ENCODE results near the gene TNFAIP1.
"Not testable (repeated sequence)": the region's sequence is repeated elsewhere in the genome, so short reads cannot be mapped to it uniquely, and the experiment has no call there.

The TNFAIP1 gene

GRCh38 chr17:28325211-28325610 is 10.3 kb upstream of the TNFAIP1 start:
- no peak for DNase-seq

GRCh38 chr17:28326114-28326513 is 9.4 kb upstream of the TNFAIP1 start:
- DNase-seq = no peak

- DNase-seq = no peak
Measured at GRCh38 chr17:28327031-28327607, 8.4 kb upstream of the TNFAIP1 start.

- no peak for DNase-seq
Measured at GRCh38 chr17:28327709-28328108, 7.9 kb upstream of the TNFAIP1 start.

GRCh38 chr17:28328325-28328724 is 7.2 kb upstream of the TNFAIP1 start:
- DNase-seq = no peak

GRCh38 chr17:28330671-28331070 is 4.9 kb upstream of the TNFAIP1 start:
- no peak for DNase-seq

GRCh38 chr17:28331891-28332420 is 3.6 kb upstream of the TNFAIP1 start:
- DNase-seq = no peak

GRCh38 chr17:28333083-28333746 is 2.3 kb upstream of the TNFAIP1 start:
- DNase-seq = no peak

- DNase-seq = no peak
Measured at GRCh38 chr17:28334171-28334570, 1.4 kb upstream of the TNFAIP1 start.

GRCh38 chr17:28334666-28335200 is 828 bp upstream of the TNFAIP1 start:
- DNase-seq = no peak

- peak; percentile 89 for DNase-seq
Measured at GRCh38 chr17:28335959-28336871, 654 bp downstream of the TNFAIP1 start.

- DNase-seq = peak; percentile 65
Measured at GRCh38 chr17:28338056-28338768, 2.7 kb downstream of the TNFAIP1 start.

GRCh38 chr17:28338769-28339212 is 3.2 kb downstream of the TNFAIP1 start:
- not testable (repeated sequence) for DNase-seq

- DNase-seq = no peak
Measured at GRCh38 chr17:28339431-28339830, 3.9 kb downstream of the TNFAIP1 start.

- no peak for DNase-seq
Measured at GRCh38 chr17:28340374-28340773, 4.8 kb downstream of the TNFAIP1 start.

GRCh38 chr17:28341516-28341915 is 6.0 kb downstream of the TNFAIP1 start:
- no peak for DNase-seq

- DNase-seq = no peak
Measured at GRCh38 chr17:28342313-28342712, 6.8 kb downstream of the TNFAIP1 start.

GRCh38 chr17:28343491-28343932 is 8.0 kb downstream of the TNFAIP1 start:
- DNase-seq = no peak

GRCh38 chr17:28344011-28344410 is 8.4 kb downstream of the TNFAIP1 start:
- no peak for DNase-seq

- no peak for DNase-seq
Measured at GRCh38 chr17:28344435-28344901, 8.9 kb downstream of the TNFAIP1 start.

- DNase-seq = no peak
Measured at GRCh38 chr17:28345419-28346198, 10.0 kb downstream of the TNFAIP1 start.

Measured in fibroblast of skin of right quadriceps (primary cell).